Activated naive CD4-positive, alpha-beta T cell treated with Interleukin-2 at 50 U/mL for 16 hours (primary cell): ENCODE results near the gene ZSCAN30.
A peak's percentile ranks its signal among the peaks of the same experiment; 100 is the strongest.

Experiments used
- DNase-seq: peaks from one replicate; pipeline ENCODE4 v3.0.0-alpha.2; 2020

The ZSCAN30 gene

DNA sequence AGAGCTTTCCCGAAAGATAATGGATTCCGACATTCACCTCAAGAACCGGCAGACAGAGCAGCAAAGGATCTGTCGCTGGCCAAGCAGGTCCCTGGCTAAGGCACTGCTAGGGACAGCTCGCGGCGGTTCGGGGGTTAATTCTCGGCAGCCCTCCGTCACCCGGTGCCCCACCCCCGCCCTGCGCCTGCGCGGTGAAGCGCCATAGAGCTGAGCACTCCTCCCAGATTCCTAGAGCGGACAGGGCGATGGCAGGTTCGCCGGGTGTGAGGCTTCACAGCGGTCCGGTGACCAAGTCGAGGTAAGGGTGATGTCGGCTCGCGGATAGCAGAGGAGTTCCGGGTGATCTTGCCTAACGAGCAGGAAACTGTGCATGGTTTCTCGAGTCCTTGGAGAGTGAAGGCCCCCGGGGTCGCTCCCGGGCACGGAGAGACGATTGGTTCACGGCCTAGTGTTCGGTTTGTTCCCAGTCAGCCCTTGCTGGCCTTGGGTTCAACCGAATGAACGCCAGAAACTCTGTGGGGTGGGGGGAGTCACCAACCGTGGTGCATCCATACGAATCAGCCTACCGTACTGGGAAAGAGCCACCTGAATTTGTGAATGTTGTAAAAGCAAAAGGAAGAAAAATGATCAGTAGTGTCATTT, at the start of gene ZSCAN30:
Gene ZSCAN30 (minus strand): TSS at position 136 of the 642 bp plus-strand sequence. CDS start 25,877 bp downstream, outside the sequence.
- peak; percentile 97 for DNase-seq

DNA sequence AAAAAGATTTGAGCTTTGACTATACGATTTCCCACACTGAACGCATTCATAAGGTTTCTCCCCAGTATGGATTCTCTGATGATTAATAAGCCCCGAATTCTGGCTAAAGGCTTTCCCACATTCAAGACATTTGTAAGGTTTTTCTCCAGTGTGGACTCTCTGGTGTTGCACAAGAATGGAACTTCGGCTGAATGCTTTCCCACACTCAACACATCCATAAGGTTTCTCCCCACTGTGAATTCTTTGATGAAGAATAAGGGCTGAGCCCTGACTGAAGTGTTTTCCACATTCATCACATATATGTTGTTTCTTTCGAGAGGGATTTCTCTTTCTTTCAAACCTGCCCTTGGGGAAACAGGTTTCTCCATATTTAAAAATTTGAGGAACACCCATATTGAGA, 47.3 kb upstream of the ZSCAN30 start:
- DNase-seq = no peak

DNA sequence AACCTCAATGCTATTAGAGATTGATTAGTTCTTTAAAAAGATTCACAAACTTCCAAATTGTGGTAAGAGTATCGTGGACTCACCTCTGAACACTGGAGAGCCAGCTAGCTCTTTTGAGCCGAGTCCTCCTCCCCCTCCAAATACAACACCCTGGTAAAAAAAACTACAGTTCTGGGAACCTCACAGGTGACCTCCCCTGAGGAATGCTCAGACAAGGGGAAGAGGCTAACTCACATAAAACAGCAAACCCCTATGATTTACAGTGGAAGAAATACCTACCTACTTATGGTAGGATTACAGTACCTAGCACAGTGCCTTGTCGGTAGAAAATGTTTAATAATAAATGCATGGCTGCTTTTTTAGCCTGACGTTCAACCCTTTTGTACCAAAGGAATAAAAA, 45.8 kb upstream of the ZSCAN30 start:
- no peak for DNase-seq

DNA sequence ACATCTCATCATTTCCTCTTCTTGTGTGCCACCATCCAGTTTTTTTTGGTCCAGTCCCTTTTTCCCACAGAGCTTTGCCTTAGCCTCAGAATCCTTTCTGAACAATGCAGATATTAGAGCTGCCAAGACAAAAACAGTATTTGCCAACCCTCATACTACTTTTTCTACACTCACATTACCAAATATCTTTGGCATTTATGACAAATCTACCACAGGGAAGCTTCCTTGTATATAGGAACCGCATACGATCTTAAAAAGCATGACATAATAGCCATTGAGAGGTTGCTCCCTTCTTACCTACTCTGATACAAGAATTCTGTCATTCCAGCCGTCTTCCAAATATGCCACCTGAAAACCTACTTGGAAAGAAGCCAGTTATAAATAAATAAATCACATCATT, 44.8 kb upstream of the ZSCAN30 start:
- DNase-seq = no peak

DNA sequence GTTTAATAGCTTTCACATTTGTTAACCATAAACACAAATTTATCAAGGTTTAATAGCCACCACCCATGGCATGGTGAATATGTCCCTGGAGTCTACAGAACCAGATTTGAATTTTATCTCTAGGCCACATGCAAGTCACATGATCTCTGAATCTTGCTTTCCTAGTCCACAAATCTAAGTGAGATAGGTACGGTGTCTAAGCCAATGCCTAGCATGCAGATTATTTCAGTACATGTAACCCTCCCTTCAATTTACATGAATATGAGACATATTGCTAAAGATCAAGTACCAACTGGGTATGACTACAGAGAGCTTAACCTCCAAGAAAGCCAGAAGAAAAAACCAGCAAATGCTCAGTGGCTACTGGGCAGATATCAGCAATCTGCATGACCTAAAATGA, 44.2 kb upstream of the ZSCAN30 start:
- DNase-seq = no peak

DNA sequence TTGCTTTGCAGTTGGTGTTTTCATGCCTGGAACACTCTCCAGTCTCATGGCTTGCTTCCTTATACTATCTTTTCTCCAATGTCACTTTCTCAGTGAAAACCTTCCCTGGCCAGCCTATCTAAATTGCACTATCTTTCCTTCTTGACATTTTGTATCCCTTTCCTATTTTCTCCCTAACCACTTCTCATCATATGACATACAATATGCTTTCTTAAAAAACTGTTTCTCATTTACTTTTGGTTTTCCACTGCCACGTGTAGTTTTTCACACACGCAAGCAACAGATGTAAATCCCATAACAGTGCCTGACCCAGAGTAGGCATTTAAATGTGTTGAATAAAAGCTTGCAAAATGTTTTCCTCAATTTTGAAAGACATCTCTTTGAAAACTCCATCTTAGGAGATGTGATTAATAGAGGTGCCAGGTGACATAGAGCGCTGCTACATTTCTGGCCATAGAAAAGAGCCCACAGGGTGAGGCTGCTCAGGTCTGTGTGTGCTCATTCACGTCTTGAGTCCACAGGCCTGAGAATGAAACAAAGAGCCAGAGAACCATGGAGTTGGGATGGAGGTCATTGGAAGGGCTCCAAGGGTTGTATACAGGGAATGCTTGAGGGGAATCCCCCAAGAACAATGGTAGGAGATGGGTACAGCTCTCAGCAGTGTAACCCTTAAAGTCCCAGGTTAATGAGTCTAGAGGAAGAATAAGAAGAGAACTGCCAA, 41.5 kb upstream of the ZSCAN30 start:
- no peak for DNase-seq

DNA sequence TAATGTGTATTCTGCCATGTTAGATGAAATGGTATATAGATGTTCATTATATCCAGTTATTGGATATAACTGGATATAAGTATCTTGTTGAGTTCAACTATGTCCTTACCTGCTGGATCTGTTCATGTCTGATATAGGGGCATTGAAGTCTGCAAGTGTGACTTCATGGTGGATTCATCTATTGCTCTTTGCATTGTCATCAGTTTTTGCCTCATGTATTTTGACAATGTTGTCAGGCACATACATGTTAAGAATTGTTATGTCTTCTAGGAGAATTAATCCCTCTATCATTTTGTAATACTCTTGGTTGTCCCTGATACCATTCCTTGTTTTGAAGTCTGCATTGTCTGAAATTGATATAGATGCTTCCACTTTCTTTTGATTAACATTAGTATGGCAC, 38.8 kb upstream of the ZSCAN30 start:
- DNase-seq = no peak

DNA sequence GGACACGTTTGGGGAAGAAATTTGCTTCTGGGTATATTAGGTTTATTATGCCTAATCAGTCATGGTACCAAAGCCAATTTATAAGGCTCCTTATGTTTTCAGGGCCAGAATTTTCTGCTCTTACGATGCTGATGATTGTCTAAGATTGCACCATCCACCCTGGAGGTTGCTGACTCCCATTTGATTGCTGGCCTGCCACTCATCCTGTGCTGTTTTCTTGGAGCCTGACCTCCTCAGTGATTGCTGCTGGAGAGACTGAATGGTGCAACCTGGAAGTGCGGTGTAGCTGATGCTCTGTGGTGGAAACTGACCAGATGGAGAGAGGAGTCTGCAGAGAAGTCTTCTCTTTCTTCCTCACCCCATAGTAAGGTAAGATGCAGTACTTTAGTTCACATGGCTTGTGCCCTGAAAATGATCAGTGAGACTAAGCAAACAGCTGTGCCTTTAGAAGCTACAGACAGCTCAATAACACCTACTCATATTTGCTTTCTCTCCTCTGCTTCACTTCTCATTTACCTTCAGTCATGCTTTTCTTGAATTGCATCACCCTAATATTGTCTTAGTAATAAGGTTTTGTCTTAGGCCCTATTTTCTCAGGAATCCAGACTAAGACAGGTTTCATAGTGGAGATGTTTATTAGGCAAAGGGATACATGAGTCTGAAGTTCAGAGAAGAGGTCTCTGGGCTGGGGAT, 36.8 kb upstream of the ZSCAN30 start:
- DNase-seq = no peak

DNA sequence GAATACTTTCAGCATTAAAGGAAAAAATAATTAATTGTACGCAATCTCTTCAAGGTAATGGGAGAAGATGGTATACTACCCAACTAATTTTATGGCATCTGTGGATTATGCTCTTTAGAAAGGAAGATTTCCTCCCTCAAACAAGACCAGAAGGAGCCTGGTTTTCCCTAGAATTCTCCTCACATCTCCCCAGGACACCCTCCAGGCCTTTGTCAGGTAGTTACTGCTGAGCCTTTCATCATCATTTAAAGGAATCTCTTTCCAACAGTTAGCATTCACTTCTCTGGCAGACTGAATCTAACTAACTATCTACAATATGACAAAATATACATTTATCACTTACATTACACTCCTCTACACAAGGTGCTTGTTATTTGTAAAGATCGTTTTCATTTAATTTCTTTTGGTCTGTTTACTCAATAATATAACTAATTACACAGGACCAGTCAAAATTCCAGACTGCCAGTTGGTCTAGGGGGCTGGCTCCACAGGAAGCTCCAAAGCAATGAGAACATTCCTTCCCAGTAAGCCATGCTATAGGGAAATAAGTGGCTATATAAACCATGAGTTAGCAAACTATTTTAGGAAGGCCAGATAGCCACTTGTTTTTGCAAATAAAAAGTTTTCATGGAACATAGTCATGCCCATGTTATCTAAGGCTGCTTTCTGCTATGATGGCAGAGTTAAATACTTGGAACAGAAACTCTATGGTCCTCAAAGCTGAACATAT, 35.1 kb upstream of the ZSCAN30 start:
- DNase-seq = no peak

DNA sequence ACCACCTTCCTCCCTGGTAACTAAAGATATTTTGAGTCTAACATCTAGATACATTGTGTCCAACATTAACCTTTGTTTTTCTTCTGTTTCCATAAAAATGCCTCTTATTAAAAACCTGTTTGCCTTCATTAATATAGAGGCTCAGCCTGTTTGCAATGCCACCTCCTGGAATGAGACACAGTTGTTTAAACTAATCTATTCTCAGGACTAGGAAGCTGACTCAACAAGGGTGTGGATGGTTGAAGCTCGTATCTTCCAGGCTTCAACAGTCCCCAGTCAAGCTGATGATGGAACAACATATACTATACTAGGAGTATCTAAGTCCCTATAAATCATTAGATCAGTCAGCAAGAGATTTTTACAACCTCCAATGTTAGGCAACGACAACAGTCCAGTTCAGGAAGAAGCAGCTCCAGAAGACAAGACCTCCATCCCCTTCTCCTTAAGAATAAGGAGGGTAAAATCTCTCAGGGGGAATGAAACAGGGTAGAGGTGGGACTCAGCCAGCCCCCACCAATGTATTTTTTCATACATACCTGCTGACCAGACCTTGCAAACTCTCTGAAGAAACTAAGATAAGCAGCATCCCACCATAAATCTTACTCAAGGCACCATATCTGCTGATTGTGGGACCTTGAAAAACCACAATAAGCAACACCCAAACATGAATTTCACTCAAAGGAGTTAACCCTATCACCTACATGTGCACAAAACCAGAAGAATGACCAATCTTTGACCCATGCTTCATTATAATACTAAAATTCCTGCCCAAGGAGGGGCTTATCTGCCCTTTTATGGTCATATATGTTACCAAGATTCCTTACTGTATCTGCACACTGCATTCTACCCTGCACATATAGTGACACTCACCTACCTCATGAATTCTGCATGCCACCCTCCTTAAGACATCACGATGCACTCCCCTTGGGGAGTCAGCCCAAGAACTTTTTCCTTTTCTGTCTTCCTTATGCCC, 32.7 kb upstream of the ZSCAN30 start:
- no peak for DNase-seq

DNA sequence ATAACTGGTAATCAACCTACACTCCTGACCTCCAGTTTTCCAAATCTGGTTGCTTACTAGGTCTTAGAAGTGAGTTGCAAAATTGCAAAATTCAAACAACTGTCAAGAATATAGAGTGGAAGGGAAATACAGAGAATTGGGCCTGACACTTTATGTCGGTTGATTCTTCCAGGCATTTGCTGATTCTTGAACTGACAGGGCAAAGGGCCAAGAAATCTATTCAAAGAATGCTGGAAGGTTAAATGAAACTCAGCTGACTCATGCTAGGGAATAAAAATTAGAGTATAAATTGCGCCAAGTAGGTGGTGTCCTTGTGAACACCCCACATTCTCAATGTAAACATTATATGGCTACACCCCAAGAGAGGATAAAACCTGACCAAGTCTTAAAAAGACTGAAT, 21.5 kb upstream of the ZSCAN30 start:
- DNase-seq = no peak

DNA sequence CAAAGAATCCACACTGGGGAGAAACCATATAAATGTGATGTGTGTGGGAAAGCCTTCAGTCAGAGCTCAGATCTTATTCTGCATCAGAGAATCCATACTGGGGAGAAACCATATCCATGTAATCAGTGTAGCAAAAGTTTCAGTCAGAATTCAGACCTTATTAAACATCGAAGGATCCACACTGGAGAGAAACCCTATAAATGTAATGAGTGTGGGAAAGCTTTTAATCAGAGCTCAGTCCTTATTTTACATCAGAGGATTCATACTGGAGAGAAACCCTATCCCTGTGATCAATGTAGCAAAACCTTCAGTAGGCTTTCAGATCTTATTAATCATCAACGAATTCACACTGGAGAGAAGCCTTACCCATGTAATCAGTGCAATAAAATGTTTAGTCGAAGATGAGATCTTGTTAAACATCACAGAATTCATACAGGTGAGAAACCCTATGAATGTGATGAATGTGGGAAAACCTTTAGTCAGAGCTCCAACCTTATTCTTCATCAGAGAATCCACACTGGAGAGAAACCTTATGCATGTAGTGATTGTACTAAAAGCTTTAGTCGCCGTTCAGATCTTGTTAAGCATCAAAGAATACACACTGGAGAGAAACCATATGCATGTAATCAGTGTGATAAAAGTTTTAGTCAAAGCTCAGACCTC, 16.7 kb upstream of the ZSCAN30 start:
- DNase-seq = no peak

DNA sequence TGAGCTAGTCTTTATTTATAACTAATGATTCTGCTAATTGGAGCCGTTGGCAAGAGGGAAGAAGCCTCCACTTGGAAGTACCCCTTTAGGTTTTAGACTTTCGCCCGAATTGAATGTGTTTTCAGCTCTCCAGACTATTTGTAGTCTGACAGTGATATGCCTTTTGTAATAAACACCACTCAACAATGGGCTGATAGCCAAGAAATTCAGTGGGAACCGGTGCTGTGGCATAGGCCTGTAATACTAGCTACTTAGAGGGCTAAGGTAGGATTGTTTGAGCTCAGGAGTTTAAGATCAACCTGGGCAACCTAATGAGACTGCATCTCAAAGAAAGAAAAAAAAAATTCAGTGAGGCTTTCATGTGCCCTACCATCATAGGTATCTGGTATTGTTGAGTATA, 13.6 kb upstream of the ZSCAN30 start:
- DNase-seq = no peak

DNA sequence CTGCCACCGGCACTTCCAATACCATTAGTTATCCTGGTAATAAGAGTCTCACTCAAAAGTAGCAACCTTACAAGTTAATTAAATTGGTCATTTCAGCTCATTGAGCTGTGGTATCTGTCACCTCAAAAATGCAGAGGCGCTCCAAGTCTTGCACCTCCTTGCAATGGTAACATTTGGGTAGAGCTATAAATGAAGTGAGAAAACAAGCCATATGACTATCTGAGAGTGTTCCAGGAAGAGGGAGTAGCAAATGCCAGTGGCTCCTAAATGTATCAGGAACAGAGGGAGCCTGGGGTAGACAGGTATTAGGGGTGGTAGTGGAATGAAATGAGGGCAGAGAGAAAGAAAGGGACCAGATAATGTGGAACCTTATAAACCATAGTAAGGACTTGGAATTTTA, 6.0 kb upstream of the ZSCAN30 start:
- DNase-seq = no peak

DNA sequence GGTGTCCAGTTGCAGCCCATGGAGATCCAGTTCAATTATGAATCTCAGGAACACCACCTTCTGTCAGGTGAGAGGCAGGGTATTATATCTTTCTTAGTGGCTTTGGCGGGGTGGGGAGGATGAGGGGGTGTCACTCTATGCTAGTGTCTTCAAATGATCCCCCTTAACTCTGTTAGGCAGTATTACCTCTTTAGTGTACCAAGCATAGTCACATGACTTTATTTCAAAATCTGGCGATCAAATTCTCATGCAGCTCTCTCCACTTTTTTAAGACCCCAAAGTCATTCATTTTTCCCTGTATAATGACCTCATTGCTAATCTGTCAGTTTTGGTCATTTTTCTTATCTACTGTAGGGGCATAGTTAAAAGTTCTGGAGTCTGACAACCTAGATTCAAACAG, 1.1 kb upstream of the ZSCAN30 start:
- no peak for DNase-seq

DNA sequence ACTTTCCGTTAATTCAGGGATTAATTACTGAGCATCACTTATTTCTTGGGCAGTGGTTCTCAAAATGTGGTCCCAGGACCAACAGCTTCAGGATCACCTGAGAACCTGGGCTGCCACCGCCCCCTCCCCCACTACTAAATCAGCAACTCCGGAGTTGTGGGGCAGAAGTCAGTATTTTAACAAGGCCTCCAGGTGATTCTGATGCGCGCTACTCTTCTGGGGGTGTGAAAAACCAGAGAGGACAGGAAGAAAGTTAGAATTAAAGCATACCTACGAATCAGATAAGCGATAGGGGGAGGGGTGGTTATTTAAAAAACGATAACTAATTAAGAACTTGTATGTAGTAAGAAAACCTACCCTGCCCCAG, 319 bp downstream of the ZSCAN30 start:
- peak; percentile 30 for DNase-seq

DNA sequence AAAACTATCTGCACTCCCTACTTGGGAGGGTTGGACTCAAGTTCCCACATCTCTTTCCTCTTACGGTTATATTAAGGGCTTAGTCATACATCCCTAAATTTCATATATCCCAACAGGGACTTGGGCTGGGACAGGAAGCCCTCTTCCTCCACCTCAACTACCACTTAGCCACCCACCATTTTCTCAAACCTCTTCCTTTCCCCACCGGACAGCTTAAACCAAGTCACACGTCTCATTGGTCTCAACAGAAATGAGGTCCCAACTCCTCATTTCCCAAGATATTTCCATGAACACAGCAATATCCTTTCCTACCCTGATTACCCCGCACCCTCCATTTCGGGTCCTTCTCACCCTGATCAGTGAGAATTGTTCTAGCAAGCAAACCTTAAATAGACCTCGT, 736 bp downstream of the ZSCAN30 start:
- DNase-seq = no peak

DNA sequence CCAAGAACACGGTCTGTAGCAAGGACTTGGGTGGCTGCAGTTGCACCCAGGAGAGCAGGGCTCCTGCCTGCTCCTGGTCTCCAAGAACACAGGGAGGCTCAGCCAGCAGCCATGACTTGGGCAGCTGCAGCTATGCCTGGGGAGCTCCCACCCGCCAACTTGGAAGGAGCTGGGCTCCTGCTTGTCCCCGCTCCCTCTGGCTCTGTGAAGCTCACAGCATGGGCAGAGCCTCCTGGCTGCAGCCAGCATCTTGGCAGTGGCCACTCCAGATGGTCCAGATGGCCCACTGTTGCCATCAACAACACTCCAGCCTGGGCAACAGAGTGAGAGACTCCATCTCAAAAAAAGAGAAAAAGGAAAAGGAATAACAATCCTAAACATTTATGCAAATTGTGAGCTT, 5.2 kb downstream of the ZSCAN30 start:
- DNase-seq = no peak

DNA sequence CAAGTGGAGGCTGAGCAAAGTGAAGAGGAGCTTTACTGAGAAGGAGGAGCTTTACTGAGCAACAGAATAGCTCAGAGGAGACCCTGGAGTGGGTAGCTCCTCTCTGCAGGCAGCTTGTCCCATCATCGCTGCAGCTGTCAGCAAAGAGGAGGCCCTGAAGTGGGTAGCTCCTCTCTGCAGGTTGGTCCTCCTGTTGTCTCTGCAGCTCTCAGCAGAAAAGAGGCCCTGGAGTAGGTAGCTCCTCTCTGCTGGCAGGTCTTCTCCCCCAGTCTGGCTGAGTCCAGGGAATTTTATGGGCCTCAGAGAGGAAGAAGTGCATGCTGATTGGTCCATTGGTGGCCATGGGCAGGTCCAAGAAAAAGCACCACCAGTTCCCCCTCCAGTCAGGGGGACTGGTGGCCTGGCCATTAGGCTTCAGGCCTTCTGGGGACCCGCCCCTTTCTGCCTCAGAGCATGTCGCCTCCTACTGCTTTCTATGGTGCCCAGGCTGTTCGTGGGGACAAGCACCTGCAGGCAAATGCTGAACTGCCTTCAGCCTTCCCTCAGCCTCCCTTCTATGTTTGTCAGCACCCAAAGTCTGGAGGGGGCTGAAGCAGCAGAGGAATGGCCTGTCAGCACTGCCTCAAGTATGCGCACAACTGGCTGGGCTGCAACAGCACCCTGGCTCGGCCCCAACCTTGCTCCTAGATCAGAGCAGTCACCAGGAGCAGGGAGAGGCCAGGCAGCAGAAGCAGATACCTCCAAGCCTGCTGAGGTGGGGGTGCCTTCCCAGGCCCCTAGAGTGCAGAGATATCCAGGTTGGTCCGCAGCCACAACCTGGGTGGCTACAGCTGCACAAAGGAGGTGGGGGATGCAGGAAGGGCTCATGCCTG, 5.9 kb downstream of the ZSCAN30 start:
- DNase-seq = no peak

DNA sequence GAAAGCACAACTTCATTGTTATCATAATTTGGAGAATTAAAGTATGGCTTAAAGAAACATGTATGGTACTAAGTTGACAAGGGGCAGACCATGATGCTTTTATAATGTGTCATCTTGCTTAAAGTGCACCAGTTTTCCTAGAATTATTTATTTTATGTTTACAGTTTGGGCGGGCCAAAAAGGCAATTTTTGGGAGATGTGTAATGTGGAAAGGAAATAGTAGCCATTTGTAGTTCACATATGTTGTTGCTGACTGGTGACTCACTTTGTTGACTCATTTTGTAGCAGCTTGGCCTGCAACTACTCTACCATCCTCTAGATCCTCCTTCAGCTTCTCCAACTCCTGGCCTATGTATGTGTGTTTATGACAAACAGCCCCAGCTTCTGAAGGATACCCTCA, 7.7 kb downstream of the ZSCAN30 start:
- no peak for DNase-seq

DNA sequence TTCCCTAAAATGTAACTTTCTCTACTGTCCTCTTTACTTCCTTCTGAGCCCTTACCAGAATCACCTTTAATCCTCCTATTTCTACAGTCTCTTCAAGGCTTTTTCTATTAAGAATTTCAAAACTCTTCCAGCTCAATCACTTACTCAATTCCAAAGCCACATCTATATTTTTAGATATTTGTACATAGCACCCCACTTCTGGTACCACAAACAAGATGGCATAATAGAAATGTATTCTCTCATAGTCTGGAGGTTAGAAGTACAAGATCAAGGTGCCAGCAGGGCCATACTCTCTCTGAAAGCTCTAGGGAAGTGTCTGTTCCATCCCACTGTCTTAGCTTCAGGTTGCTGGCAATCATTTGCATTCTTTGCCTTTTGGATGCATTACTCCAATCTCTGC, 11.1 kb downstream of the ZSCAN30 start:
- no peak for DNase-seq
